ENCODE data around the gene KRTAP5-5. TPM values are rescaled to one million over a fixed set of nuclear protein-coding genes. Genes with fewer than 3 reads are reported as not detected.
"Not testable (repeated sequence)": the region's sequence is repeated elsewhere in the genome, so short reads cannot be mapped to it uniquely, and the experiment has no call there.

The KRTAP5-5 gene, protein sequence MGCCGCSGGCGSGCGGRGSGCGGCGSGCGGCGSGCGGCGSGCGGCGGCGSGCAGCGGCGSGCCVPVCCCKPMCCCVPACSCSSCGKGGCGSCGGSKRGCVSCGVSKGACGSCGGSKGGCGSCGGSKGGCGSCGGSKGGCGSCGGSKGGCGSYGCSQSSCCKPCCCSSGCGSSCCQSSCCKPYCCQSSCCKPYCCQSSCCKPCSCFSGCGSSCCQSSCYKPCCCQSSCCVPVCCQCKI
- not detected in 2 replicates for total RNA-seq

- intact Hi-C loops (cut with micrococcal nuclease): no loop called here
Observed at GRCh38 chr11:1629326-1630185, at the start of gene KRTAP5-5. Gene KRTAP5-5, plus strand, starts transcription at chr11:1629775. Its CDS starts 66 bp downstream, at chr11:1629841.

GRCh38 chr11:1581976-1582375 lies 47.6 kb upstream of the KRTAP5-5 start:
- intact Hi-C loops (cut with micrococcal nuclease): no loop called here

GRCh38 chr11:1582909-1583308 lies 46.7 kb upstream of the KRTAP5-5 start:
- intact Hi-C loops (cut with micrococcal nuclease): not testable (repeated sequence)

DNA sequence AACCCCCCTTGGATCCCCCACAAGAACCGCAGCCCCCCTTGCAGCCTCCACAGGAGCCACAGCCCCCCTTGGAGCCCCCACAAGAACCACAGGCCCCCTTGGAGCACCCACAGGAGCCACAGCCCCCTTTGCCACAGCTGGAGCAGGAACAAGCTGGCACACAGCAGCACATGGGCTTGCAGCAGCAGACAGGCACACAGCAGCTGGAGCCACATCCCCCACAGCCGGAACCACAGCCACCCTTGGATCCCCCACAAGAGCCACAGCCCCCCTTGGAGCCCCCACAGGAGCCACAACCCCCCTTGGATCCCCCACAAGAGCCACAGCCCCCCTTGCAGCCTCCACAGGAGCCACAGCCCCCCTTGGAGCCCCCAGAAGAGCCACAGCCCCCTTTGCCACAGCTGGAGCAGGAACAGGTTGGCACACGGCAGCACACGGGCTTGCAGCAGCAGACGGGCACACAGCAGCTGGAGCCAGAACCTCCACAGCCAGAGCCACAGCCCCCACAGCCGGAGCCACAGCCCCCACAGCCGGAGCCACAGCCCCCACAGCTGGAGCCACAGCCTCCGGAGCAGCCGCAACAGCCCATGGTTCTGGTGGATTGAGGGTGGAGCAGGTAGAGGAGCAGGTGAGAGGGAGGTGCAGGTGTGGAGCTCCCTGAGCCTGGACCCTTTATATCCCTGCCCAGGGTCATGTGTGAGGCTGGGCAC lies 44.8 kb upstream of the KRTAP5-5 start, which contains the start of gene KRTAP5-1:
Gene KRTAP5-1, minus strand, starts transcription at position 623 of the 710 bp plus-strand sequence. Its CDS starts 34 bp downstream, at position 589.
- intact Hi-C loops (cut with micrococcal nuclease): not testable (repeated sequence)

GRCh38 chr11:1586699-1587098 lies 42.9 kb upstream of the KRTAP5-5 start:
- intact Hi-C loops (cut with micrococcal nuclease): no loop called here

DNA sequence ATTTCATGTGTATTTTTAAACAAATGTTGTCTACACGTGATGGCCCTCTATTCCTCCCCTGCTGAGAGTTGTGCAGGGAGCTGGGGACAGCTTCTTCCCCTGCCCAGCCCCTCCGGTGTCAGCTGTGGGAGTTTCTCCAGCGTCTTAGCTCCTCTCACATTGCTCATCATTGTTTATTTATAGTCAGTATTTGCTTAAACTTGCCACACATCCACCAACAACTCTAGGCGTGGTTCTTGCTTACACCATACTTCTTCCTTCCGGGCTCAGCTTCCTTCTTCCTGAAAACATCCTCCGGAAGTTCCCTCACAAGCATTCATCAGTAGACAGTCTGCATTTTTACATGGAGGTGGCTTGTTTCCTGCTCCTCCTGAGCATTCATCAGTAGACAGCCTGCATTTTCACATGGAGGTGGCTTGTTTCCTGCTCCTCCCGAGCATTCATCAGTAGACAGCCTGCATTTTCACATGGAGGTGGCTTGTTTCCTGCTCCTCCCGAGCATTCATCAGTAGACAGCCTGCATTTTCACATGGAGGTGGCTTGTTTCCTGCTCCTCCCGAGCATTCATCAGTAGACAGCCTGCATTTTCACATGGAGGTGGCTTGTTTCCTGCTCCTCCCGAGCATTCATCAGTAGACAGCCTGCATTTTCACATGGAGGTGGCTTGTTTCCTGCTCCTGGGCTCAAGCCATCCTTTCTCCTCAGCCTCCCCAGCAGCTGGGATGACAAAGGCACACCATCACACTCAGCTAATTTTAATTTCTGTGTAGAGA lies 40.2 kb upstream of the KRTAP5-5 start:
- intact Hi-C loops (cut with micrococcal nuclease): loop anchor here (1.0 kb wide), 1 partner anchor 15 kb away; no protein-coding TSS in a partner anchor

GRCh38 chr11:1589996-1590395 lies 39.6 kb upstream of the KRTAP5-5 start:
- intact Hi-C loops (cut with micrococcal nuclease): loop anchor here (1.0 kb wide), 1 partner anchor 16 kb away; no protein-coding TSS in a partner anchor

- intact Hi-C loops (cut with micrococcal nuclease): no loop called here
Observed at GRCh38 chr11:1592628-1593027, 36.9 kb upstream of the KRTAP5-5 start.

DNA sequence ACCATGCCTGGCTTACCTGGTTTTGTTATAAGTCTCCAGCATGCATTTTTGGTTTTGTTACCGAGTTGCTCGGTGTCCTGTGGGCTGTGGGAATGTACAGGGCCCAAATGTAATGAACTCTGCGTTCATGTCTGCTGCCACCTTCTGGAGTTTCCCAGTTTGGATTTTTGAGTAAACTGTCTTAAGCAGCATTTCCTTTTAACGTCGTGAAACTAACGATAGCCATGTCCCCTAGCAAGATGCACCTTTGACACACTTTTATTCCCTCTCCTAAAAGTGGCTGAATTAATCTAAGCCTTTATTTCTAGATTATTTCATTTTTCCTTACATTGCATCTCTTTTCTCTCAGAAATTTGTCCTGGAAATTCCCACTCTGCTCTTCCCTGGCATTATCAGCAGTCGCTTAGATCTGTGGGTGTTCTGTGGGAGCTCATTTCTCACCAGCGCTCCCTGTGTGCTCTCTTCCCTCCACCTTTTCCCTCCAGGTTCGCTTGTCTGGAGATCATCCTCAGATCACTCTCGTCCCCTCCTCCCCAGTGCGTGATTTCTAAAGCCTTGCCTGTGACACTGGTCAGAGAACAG lies 33.5 kb upstream of the KRTAP5-5 start:
- intact Hi-C loops (cut with micrococcal nuclease): not testable (repeated sequence)

- intact Hi-C loops (cut with micrococcal nuclease): not testable (repeated sequence)
Observed at GRCh38 chr11:1596576-1597121, 32.9 kb upstream of the KRTAP5-5 start.

DNA sequence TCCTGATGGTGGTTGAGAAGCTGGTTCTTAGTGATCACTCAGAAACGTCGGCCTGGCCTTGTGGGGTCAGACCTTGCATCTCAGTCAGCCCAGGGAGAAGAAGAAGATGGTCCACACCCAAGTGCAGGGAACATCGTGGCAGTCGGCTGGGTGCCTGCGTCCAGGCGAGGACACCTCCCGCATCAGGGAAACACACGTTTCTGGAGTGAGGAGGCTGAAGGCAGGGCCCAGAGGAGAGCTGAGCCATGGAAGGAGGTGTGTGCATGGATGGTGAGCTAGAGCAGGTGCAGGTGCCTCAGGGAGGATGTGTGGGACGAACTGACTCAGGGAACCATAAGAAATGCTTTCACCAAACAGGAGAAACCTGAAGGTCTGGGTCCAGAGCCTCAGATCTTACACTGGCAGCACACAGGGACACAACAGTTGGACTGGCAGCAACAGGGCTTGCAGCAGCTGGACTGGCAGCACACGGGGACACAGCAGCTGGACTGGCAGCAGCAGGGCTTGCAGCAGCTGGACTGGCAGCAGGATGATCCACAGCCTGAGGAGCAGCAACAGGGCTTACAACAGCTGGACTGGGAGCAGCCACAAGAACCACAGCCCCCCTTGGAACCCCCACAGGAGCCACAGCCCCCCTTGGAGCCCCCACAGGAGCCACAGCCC lies 32.1 kb upstream of the KRTAP5-5 start:
- intact Hi-C loops (cut with micrococcal nuclease): no loop called here

GRCh38 chr11:1597994-1598380 lies 31.6 kb upstream of the KRTAP5-5 start, which contains the start of gene KRTAP5-2:
Gene KRTAP5-2, minus strand, starts transcription at chr11:1598294. Its CDS starts 44 bp downstream, at chr11:1598250.
- intact Hi-C loops (cut with micrococcal nuclease): no loop called here

- intact Hi-C loops (cut with micrococcal nuclease): not testable (repeated sequence)
Observed at GRCh38 chr11:1598406-1598805, 31.2 kb upstream of the KRTAP5-5 start.

DNA sequence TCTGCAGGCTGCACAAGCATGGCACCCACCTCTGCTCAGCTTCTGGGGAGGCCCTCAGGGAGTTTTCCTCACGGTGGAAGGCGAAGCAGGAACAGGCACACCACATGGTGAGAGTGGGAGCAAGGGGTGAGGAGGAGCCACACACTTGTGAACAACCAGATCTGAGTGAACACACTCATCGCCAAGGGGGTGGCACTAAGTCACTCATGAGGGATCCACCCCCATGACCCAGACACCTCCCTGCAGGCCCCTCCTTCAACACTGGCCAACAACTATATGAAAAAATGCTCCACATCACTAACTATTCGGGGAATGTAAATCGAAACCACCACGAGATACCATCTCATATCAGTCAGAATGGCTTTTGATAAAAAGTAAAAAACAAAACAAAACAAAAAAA lies 30.8 kb upstream of the KRTAP5-5 start:
- intact Hi-C loops (cut with micrococcal nuclease): no loop called here

DNA sequence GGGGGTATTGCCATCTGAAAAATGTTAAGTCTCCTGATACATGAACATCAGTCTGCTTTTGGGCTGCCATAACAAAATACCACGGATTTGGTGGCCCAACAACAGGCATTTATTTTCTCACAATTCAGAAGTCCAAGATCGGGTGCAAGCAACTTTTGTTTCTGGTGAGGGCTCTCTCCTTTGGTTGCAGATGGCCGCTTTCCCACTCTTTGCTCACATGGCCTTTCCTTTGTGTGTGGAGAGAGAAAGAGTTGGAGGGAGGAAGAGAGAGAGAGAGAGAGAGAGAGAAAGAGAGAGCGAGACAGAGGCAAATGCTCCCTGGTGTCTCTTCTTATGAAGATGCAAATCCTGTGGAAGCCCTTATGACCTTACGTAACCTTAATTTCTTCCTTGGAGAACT lies 28.9 kb upstream of the KRTAP5-5 start:
- intact Hi-C loops (cut with micrococcal nuclease): no loop called here

- intact Hi-C loops (cut with micrococcal nuclease): not testable (repeated sequence)
Observed at GRCh38 chr11:1601663-1602062, 27.9 kb upstream of the KRTAP5-5 start.

DNA sequence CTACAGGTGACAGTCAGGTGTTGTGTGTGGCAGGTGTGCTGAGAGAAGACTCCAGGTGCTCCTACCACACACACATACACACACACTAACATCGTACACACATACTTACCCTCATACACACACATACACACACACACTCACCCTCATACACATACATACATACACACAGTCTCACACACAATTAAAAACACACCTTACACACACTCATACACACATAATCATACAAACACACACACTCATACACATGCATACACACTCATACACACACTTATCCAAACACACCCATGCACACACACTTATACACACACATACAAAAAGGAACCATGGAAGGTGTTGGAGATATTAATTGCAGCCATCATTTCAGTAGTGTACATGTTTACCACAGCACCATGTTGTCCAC lies 25.9 kb upstream of the KRTAP5-5 start:
- intact Hi-C loops (cut with micrococcal nuclease): no loop called here

DNA sequence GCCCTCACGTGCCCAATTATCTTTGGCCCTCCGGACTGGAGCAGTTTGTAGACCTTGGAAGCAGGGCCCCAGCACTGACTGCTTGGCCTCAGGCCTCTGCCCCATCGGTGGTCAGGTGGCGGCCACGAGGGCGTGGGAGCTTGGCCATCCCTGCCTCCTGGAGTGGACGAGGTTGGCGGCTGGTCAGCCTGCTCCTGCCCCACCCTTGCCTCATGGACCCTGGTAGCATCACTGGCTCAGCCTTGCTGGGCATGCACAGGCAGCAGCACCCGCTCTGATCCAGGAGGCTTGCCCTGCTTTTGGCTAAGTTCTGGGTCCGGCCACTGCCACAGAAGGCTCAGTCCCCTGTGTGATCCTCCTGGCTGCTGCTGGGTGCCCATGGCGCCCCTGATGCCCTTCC lies 25.4 kb upstream of the KRTAP5-5 start:
- intact Hi-C loops (cut with micrococcal nuclease): no loop called here

GRCh38 chr11:1604711-1605110 lies 24.9 kb upstream of the KRTAP5-5 start:
- intact Hi-C loops (cut with micrococcal nuclease): no loop called here

DNA sequence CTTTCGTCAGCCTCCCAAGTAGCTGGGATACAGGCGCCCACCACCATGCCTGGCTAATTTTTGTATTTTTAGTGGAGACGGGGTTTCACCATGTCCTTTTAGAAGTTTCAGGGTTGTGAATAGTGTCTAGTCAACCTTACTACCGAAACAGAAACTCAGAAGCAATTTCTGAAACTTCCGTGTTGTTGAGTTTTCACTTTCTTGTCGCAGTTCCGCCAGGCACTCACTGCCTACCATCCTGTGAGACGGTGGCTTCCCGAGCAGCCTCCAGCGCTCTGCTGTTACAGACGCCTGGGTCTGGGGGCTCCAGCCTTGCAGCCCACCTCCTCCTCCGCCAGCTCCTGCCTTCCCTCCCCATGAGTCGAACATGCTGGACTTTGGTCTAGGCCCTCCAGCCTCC lies 23.7 kb upstream of the KRTAP5-5 start:
- intact Hi-C loops (cut with micrococcal nuclease): not testable (repeated sequence)

Measured in T-helper 1 cell treated with Interleukin-12 subunit alpha and Interleukin-12 subunit beta and Interleukin-4 antibody, amounts not matched to agents 30 ng/mL and 1 ng/mL, for 36 hours (primary cell).